Right kidney (tissue), 1 donor: ENCODE measurements around the gene MTX2.
A peak's percentile ranks its signal among the peaks of the same experiment; 100 is the strongest.
"Not testable (repeated sequence)": the region's sequence is repeated elsewhere in the genome, so short reads cannot be mapped to it uniquely, and the experiment has no call there.

Source experiments
- DNase-seq: peaks from one replicate; pipeline ENCODE4 v3.0.0-alpha.2; 2016

MTX2 gene

GRCh38 chr2:176284461-176285049 is 15.3 kb downstream of the MTX2 start:
- no peak for DNase-seq

- no peak for DNase-seq
These were observed 16.1 kb downstream of the MTX2 start for GRCh38 chr2:176285321-176285720.

GRCh38 chr2:176291335-176291734 is 22.1 kb downstream of the MTX2 start:
- DNase-seq = no peak

GRCh38 chr2:176291809-176292283 is 22.6 kb downstream of the MTX2 start:
- DNase-seq = no peak

GRCh38 chr2:176292608-176293007 is 23.4 kb downstream of the MTX2 start:
- no peak for DNase-seq

- no peak for DNase-seq
These were observed 24.1 kb downstream of the MTX2 start for GRCh38 chr2:176293334-176293733.

- peak; percentile 4 for DNase-seq
These were observed 27.8 kb downstream of the MTX2 start for GRCh38 chr2:176297067-176297466.

GRCh38 chr2:176297737-176298136 is 28.5 kb downstream of the MTX2 start:
- no peak for DNase-seq

GRCh38 chr2:176306020-176306419 is 36.8 kb downstream of the MTX2 start:
- not testable (repeated sequence) for DNase-seq

GRCh38 chr2:176317199-176317598 is 48.0 kb downstream of the MTX2 start:
- DNase-seq = no peak

GRCh38 chr2:176317623-176318065 is 48.4 kb downstream of the MTX2 start:
- DNase-seq = no peak

- DNase-seq = no peak
These were observed 52.7 kb downstream of the MTX2 start for GRCh38 chr2:176321916-176322315.

- no peak for DNase-seq
These were observed 55.6 kb downstream of the MTX2 start for GRCh38 chr2:176324862-176325261.

- no peak for DNase-seq
These were observed 56.5 kb downstream of the MTX2 start for GRCh38 chr2:176325732-176326131.

GRCh38 chr2:176328149-176328548 is 58.9 kb downstream of the MTX2 start:
- DNase-seq = no peak

GRCh38 chr2:176330612-176331011 is 61.4 kb downstream of the MTX2 start:
- DNase-seq = no peak

- no peak for DNase-seq
These were observed 62.4 kb downstream of the MTX2 start for GRCh38 chr2:176331646-176332045.

GRCh38 chr2:176334729-176335128 is 65.5 kb downstream of the MTX2 start:
- DNase-seq = no peak

- DNase-seq = no peak
These were observed 69.2 kb downstream of the MTX2 start for GRCh38 chr2:176338395-176338794.

GRCh38 chr2:176339208-176339607 is 70.0 kb downstream of the MTX2 start:
- no peak for DNase-seq

- no peak for DNase-seq
These were observed 87.0 kb downstream of the MTX2 start for GRCh38 chr2:176356251-176356650.

- DNase-seq = no peak
These were observed 95.2 kb downstream of the MTX2 start for GRCh38 chr2:176364273-176364977.

- no peak for DNase-seq
These were observed 99.1 kb downstream of the MTX2 start for GRCh38 chr2:176368349-176368748.
